Fibroblast of skin of left biceps (primary cell): ENCODE data around the gene TUBA1A.
"Not testable (repeated sequence)": the region's sequence is repeated elsewhere in the genome, so short reads cannot be mapped to it uniquely, and the experiment has no call there.

Experiments
- DNase-seq, 2 experiments: peaks; one replicate each; pipeline ENCODE4 v3.0.0-alpha.2; 2013; ENCODE audit warnings: low read depth in 2 of 2

Gene TUBA1A

GRCh38 chr12:49201595-49202295 lies 12.9 kb upstream of the TUBA1A start:
- no peak for DNase-seq

DNA sequence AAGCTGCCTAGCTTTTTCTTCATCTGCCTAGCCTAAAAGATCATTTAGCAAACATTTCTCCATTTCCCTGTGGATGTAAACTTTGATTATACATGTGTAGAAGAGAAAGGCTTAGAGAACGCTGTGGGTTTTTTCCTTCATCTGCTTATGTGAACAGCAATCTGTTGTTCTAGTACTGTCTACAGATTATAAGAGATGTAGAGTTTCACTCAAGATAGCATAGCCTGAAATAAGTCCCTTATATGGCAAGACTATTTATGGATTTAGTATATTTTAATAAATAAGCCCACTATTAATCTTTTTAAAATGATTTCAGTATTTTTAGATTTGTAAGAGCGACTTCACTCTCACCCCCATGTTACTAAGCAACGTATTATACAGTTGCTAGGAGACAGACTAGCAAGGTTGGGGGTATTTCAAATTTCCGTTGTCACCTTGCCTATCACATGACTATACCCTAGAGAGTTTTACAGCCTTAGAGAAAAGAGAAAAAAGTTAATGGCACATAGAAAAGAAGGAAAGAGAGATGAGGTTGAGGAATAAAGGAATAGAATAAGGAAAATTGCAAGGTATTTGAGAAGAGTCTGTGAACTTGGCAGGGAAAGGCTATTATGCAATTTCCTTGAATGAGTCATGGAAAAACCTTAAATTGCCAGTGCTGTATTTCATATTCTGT lies 12.2 kb upstream of the TUBA1A start:
- DNase-seq, result peak in 1 of 2 experiments; percentile 65

DNA sequence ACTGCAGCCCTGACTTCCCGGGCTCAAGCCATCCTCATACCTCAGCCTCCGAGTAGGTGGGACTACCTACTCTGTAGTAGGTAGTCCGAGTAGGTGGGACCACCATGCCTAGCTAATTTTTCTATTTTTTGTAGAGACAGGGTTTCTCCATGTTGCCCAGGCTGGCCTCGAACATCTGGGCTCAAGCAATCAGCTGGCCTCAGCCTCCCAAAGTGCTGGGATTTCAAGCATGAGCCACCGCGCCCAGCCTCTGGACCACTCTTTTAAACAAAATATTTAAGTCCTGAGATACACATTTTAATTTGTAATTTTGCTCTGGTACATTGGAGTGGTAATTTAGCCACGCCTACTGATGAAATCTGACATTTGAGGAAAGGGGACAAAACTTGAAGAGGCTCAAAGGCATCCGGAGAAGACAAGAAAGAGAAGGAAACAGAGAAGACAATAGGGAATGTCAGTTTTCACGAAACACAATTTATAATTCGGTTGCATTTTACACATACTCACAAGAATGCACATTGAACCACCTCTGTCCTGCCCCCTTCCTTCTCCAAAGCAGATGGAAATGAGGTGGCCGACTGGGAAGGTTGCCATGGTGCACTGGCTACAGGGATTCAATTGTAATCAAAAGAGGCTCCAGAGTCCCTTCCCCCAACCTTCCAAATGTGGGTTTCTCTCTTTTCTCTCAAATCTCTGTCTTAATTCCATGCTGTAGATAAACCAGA lies 9.7 kb upstream of the TUBA1A start:
- DNase-seq, result peak; percentile 82 to 85

DNA sequence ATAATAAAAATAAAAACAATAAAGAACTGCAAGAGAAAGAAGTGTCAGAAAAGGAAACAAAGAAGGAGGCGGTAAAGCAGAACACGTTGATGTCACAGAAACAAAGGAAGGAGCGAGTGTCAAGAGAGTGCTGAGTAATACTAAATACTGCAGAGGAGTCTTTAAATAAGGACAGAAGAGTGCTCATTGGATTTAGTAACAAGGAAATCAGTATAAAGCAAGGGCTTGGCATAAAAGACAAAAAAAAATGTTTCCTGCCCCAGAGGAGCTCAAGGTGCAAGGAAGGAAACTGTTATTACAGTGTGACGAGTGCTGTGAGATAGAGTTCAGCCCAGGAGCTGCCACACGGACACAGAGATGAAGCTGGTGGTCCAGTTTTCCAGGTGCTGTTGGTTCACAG lies 8.4 kb upstream of the TUBA1A start:
- DNase-seq, result no peak

- no peak for DNase-seq
Observed at GRCh38 chr12:49195736-49196135, 6.9 kb upstream of the TUBA1A start.

GRCh38 chr12:49193746-49194145 lies 4.9 kb upstream of the TUBA1A start:
- not testable (repeated sequence) for DNase-seq

- DNase-seq, result not testable (repeated sequence)
Observed at GRCh38 chr12:49191498-49191897, 2.6 kb upstream of the TUBA1A start.

GRCh38 chr12:49190974-49191373 lies 2.1 kb upstream of the TUBA1A start:
- DNase-seq, result no peak

DNA sequence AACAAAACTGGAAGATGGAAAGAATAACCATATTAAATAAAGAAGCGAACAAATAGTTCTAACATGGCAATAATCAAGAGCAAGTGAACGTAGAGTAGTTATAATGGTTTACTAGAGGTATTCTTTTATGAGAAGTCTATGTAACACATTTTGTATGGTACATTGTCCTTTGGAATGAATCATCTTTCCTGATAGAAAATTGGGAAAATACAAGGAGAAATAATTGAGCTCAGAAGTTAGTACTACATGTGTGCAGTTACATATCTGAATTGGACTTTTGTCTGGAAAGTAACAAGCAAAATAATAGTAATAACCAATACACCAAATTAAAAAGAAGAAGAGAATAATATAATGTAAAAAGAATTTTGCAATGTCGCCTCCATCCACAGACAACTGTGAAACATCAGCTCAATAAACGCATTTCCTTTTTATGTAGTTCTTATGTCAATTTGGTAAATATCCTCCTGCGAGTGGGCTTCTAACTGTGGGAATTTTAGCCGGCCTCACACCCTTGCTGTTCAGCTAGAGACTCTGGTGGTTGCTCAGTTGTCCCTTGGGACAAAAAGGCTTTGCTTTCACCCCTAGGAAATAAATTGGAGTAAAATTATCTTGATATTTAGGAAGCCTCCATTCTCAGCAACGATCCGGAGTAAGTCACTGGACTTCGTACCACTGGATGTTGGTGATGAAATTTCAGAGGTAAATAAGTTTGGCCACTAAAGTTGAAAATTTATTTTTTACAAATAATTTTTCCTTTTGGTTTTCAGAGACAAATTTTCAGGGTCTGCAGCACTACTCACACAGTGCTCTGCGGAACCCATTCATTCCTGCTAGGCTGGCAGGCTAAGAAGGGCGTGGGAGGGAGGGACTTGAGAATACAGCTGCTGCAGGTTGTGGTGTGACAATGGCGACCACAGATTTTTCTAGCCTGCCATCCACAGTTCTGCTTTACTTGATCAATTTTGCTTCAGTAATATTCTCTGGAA lies 1.1 kb upstream of the TUBA1A start:
- no peak for DNase-seq

DNA sequence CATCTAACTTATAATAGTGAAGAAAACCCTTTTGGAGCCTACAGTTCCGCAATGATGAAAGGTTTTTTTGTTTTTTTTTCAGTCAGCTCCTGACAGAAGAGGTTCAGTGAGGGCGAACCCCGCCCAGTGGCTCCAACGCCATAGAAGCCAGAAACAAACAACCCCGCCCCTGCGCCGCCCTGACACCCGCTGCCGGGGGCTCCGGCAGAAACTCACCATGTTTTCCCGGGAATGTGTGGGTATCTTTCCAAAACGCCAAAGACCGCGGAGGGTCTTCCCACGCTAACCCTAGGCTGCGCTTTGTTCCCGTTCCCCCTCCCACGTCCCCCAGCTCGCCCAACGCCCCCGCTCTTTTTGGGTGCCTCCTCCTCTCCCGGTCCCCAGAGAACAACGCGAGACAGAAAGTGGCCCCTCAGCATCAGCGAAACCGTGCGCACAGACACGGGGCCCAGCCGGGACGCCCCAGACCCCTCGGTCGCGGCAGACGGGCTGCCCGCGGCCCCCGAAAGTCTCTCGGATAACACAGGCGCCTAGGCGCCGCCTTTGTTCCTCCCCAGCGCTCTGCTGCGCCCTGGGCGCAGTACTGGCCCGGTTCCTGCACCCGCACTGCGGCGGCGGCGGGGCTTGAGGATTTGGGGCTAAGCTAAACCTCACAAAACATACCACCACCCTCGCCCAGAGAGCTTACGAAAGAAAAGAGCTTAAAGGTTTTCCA lies 522 bp downstream of the TUBA1A start:
- no peak for DNase-seq

- DNase-seq, result peak; percentile 19 to 31
Observed at GRCh38 chr12:49187184-49187583, 1.7 kb downstream of the TUBA1A start.

DNA sequence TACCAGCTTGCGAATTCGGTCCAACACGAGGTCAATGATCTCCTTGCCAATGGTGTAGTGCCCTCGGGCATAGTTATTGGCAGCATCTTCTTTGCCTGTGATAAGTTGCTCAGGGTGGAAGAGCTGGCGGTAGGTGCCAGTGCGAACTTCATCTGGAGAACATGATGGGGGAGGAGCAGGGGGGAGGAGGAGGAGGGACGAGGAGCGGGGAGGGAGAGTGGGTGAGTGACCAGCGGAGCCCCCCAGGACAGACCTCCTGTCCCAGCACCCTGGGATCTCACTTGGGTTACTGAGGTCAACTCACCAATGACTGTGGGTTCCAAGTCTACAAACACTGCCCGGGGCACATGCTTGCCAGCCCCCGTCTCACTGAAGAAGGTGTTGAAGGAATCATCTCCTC lies 2.6 kb downstream of the TUBA1A start:
- DNase-seq, result not testable (repeated sequence)

- DNase-seq, result not testable (repeated sequence)
Observed at GRCh38 chr12:49184697-49185096, 4.2 kb downstream of the TUBA1A start.

- DNase-seq, result not testable (repeated sequence)
Observed at GRCh38 chr12:49183214-49183950, 5.5 kb downstream of the TUBA1A start.

DNA sequence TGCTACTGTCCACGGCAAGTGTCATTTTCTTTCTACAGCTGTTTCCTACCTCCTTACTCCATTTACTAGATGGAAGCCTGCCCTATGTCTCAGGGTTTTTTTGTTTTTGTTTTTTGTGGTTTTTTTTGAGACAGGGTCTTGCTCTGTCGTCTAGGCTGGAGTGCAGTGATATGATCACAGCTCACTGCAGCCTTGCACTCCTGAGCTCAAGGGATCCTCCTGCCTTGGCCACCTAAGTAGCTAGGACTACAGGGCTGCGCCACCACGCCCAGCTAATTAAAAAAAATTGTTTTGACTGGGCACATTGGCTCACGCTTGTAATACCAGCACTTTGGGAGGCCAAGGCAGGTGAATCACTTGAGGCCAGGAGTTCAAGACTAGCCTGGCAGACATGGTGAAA lies 14.7 kb downstream of the TUBA1A start:
- no peak for DNase-seq

- DNase-seq, result no peak
Observed at GRCh38 chr12:49170924-49171323, 18.0 kb downstream of the TUBA1A start.

DNA sequence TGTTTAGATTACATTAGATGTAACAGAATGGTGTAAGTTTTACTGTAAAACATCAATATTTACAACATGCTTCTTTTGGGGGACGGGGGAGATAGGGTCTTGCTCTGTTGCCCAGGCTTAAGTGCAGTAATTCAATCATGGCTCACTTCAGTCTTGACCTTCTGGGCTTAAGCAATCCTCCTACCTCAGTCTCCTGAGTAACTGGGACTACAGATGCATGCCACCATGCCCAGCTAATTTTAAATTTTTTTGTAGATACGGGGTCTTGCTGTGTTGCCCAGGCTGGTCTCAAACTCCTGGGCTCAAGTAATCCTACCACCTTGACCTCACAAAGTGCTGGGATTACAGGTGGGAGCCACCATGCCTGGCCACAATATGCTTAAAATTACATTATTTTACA lies 23.8 kb downstream of the TUBA1A start:
- no peak for DNase-seq

DNA sequence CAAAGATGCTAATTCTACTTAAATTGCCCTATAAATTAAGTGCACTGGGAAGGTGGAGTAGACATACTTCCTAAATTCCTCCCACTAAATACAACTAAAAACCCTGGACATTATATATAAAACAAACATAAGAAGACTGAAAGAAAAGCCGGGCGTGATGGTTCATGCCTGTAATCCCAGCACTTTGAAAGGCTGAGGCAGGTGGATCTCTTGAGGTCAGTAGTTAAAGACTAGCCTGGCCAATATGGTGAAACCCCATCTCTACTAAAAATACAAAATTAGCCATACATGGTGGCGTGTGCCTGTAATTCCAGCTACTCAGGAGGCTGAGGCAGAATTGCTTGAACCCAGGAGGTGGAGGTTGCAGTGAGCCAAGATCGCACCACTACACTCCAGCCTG lies 27.0 kb downstream of the TUBA1A start:
- DNase-seq, result not testable (repeated sequence)

- DNase-seq, result no peak
Observed at GRCh38 chr12:49161092-49161795, 27.6 kb downstream of the TUBA1A start.

DNA sequence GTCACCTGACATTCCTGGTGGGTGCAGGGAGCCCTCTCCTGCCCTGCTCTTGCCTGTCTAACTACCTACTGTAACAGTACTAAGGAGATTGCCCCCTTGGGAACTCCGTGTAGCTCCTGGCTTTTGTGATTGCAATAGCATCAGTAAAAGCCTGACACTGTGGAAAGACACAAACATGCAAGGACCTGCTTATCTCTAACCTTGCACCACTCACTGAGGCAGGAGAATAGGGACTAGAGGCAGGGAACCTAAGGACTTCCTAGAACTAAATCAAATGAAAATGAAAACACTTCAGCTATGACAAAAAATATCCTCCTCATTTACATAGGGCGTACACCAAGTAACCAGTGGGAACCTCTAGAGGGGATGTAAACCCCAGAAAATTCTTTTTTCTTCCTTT lies 28.5 kb downstream of the TUBA1A start:
- no peak for DNase-seq
